Inflammatory macrophage treated with lipopolysaccharide for 1 hour (primary cell): Measurements from ENCODE around the gene CLINT1.

ENCODE experiments used
- DNase-seq, 2 donors: peaks; one replicate each; pipeline ENCODE4 v3.0.0-alpha.2; 2020 to 2022

The CLINT1 gene

GRCh38 chr5:157820593-157821252 is 38.2 kb downstream of the CLINT1 start:
- DNase-seq = peak; percentile 25 to 57

DNA sequence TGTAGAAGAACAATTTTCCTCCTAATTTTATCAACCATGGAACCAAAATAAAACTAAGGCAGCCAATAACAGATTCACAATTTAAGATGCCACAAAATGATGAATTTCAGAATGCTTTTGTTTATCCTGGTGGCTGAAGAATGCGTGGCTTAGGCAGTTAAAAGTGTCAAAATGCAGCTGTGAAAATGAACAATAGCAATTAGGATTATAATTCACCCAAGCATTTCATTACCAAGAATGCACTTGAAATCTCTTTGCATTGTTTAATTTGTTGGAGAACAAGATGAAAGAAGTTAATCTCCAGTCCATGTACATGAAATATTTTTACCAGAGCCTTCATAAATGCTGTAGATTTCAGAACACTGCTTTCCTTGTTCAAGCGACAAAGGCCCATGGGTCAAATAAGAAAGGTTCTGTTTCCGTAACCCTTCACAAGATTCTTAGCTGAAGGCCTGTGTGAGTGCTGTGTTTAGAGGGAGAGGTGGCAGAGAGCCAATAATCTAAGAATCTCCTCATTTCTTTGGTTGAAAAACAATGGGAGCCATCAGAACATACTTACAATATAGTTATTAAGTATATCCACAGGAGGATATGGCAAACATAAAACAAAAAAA is 39.3 kb downstream of the CLINT1 start:
- no peak for DNase-seq

- no peak for DNase-seq
Measured at GRCh38 chr5:157818368-157818767, 40.6 kb downstream of the CLINT1 start.

GRCh38 chr5:157817928-157818327 is 41.0 kb downstream of the CLINT1 start:
- DNase-seq = no peak

- DNase-seq = no peak
Measured at GRCh38 chr5:157817387-157817702, 41.6 kb downstream of the CLINT1 start.

DNA sequence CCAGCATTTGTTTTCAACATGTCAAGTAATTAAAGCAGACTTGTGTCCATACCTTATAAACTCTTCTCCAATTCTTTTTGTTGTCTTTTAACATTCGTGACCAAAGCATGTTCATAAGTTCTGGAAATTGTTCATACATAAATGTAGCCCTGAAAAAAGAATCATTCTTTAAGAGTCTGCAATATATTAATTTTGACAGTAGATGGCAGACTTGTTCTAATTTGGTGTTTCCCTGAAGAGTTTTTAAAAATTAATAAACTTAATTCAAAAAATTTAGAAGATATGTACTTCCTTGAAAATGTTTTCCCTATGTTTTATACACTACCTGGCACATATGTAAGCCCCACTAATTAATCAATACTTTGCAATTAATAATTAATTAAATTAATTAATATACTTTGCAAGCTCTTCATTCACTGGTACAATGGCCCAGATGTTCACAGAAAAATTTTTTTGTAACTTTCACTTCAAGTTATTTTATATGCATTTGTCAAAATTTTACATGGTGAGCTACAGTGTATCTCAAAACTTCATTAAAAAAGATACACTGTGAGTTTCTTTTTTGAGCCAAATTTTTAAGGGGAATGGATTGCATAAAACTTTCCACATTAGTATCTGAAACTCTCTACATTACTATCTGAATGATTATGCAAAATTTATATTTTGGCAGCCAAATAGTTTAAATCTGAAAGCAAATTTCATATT is 42.1 kb downstream of the CLINT1 start:
- DNase-seq = peak in 1 of 2 donors; percentile 52

DNA sequence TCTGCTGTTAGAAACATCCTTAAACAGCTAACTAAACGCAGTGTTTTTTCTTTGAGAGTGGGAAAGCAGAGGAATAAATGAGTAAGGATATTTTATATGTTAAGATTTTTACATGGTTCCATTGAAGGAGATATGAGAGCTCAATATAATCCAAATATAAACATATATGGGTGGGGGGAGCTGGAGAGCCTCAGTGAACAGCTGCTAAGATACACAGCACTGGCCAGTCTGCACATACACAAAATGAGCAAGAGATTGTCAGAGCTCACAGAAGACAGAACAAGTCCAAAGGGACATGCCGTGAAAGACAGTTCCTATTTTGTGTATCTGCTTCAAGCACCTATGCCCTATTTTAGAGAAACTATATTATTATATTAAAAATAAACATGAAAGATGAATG is 46.9 kb downstream of the CLINT1 start:
- DNase-seq = no peak

- DNase-seq = no peak
Measured at GRCh38 chr5:157808043-157808442, 50.9 kb downstream of the CLINT1 start.

GRCh38 chr5:157802736-157803135 is 56.2 kb downstream of the CLINT1 start:
- no peak for DNase-seq

- no peak for DNase-seq
Measured at GRCh38 chr5:157800137-157800536, 58.8 kb downstream of the CLINT1 start.

GRCh38 chr5:157799578-157799977 is 59.4 kb downstream of the CLINT1 start:
- peak; percentile 28 to 45 for DNase-seq

DNA sequence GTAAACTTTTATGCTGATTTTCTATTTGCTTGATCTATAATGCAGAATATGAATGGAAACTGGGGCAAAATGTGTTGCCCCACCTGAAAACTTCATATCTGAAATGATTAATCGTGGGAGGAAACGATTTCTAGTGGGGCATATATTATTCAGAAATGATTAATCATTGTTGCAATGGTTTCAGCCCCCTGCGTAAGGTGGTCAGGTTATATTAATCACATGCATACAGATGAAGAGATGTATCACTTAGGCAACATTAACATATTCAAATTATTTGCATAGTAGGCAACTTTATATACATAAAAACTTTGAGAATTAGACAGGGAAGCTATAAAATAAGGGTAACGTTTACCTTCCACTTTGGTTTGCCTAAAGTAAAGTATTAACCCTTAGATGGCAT is 65.6 kb downstream of the CLINT1 start:
- no peak for DNase-seq

DNA sequence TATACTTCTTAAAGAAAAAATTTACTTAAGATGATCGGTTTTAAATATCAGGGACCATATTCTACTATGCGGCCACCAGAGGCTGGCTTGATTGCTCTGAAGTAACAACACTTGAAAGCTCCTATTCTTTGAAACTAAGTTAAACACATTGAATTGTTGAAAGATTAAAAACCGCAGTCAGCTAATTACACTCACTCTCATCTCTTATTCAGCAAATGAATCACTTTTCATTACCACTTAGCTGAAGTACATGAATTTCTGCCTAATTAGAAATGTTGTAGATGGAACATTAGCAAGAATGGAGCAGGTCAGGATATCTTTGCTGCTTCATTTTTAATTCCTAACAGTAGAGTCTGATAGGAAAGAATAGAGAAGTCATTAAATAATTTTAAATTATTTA is 73.1 kb downstream of the CLINT1 start:
- no peak for DNase-seq

DNA sequence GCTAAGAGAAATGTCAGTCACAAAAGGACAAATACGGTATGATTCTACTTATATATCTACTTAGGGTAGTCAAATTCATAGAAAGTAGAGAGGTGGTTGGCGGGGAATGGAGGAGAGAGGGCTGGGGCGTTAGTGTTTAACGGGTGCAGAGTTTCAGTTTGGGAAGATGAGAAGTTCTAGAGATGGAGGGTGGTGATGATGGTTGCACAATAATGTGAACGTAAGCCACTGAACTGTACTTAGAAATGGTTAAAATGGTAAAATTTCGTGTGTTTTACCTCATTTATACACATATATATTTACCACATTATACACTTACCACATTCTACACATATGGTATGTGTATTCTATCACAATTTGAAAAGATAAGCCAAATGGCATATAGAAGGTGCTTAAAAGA is 79.7 kb downstream of the CLINT1 start:
- DNase-seq = no peak

DNA sequence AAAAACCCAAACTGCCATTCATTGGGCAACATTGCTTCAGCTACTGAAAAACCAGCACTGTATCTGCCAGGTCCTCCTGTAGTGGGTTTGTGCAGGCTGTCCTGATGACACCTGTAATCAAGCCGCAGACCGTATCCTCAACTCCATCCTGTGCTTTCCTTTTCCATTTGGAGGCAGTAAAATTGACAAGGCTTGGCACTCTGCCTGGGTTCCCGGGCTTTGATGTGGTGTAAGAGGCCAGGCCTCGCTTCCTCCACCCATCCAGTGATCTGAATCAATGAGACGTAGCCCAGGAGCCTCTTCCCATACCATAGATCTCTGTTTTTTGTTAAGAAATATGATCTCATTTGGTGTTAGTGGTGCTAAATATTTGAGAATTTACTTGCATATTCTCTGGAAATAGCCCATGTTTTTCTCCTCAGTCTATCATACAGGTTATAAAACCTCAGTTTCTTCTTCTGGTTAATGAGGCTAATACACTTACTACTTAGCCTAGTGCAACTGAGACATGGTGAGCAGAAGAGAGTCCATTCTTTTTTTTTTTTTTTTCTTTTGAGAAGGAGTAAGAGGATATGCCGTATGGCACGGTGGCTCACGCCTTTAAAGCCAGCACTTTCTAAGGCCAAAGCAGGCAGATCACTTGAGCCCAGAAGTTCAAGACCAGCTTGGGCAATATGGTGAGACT is 80.7 kb downstream of the CLINT1 start:
- no peak for DNase-seq

DNA sequence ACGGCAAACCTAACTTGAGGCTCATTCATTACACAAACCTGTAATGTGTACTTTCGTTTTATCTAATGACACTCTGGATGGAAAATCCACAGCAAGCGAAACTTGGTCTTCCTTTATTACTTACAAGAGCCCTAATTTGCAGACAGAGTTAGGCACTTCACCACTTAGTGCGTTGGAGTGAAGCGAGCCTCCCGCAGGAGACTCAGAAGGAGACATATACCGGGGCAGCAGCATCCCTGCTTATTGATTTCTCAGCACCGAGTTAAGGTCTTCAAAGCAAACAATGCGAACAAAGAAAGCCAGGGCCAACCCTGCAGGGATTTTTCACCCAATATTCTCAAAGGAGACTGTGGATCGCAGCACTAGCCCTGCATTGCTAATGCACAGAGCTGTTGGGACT is 86.8 kb downstream of the CLINT1 start:
- no peak for DNase-seq

DNA sequence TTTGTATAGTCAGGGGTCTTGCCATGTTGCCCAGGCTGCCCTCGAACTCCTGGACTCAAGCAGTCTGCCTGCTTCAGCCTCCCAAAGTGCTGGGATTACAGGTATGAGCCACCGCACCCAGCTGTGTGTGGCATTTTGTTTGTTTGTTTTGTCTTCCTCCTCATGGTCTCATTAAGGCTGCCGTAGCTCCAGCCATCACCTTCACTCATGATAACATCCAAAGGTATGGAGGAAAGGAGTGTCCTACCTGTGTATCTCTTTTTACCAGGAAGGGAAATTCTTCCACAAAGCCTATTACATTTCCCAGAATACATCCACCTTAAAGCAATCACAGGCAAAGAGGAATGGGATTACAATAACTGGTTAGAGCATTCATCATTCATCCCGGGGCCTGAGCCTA is 88.3 kb downstream of the CLINT1 start:
- no peak for DNase-seq

- DNase-seq = no peak
Measured at GRCh38 chr5:157767689-157768088, 91.3 kb downstream of the CLINT1 start.

DNA sequence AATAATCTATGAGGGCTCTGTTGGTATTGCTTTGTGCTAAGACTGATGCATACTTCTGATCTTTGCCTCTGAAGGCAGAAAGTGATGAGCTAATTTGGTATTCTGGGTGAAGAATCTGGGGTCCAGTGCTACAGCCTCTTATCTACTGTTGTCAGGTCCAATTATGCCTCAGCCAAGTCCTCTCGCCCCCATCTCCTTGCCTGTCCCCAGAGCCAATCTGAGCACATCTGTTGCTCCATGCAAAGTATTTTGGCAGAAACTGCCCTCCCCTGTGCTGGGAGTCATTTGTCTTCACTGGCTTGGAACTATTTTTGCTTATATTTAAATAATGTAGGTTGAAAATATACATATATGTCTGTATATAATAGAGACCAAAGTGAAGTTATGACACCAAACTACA is 92.0 kb downstream of the CLINT1 start:
- no peak for DNase-seq

GRCh38 chr5:157766442-157766841 is 92.5 kb downstream of the CLINT1 start:
- no peak for DNase-seq

- DNase-seq = no peak
Measured at GRCh38 chr5:157764531-157764930, 94.4 kb downstream of the CLINT1 start.

DNA sequence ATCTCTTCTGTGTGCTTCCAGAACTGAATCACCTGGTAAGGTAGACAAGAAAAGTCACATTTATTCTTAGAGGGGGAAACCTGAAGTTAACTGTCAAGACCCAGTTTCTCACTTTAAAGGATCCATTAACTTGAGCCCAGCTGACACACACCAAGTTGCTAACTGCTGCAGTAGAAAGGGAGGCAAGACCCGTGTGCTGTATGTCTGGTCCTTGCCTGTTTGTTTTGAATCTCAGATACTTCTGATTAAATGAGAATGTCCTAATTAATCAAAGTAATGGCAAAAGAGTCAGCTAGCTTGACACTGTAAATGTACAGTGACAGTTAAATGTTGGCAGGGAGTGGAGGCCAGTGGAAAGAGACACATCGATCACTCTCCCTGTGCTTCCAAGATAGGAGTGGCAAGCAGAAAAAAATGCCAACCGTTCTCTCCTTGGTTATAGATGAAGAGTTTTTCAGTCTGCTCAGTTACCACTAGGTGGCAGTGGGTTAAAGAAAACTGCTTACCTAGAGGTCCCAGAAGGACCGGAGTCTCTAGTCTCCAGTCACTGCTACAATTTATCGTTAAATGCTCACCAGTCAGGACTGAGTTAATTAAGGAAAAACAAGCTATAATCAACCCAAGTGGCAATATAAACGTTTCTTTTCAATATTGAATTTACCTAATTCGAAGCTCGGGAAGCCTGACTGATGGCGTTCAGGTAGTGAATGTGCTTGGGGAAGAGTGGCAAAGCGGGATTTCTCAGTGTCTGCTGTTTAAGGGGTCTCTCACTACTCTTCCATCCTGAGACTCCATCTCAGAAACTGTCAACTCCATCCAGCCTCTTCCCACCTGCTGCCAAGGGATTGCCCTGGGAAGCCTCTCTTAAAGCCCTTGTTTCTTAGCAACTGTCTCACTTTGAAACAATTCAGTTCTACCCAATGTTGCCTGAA is 97.0 kb downstream of the CLINT1 start:
- DNase-seq = peak; percentile 31 to 69

DNA sequence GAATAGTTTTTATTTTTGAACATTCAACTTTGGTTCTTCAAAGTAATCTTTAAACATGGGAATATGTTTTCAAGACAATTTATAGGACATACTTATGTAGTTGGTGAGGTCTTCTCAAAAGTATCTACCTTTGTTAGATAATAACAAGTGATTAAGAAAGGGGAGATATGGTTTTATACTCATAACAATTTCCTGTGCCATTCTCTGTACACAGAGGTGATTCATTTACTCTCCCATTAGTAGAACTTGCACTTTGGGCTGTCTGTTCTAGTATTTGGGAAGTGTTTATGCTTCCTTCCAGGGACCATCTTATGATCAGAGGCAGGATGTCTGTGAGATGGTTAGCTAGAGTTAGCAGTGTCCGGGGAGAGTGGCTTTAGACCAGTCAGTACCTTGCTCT is 100.2 kb downstream of the CLINT1 start:
- DNase-seq = no peak
